HG03565 (cell line): ENCODE measurements around the gene TMEM151B.

Experiments used
- ATAC-seq: cut with Tn5 transposase; IDR thresholded peaks from one replicate; pipeline ENCODE4 v1.9.1; 2021; ENCODE audit warnings: mild to moderate bottlenecking, moderate library complexity; ENCODE audit not compliant: unreplicated experiment

The TMEM151B gene

GRCh38 chr6:44232676-44233566 lies 37.3 kb upstream of the TMEM151B start:
- ATAC-seq: no peak

DNA sequence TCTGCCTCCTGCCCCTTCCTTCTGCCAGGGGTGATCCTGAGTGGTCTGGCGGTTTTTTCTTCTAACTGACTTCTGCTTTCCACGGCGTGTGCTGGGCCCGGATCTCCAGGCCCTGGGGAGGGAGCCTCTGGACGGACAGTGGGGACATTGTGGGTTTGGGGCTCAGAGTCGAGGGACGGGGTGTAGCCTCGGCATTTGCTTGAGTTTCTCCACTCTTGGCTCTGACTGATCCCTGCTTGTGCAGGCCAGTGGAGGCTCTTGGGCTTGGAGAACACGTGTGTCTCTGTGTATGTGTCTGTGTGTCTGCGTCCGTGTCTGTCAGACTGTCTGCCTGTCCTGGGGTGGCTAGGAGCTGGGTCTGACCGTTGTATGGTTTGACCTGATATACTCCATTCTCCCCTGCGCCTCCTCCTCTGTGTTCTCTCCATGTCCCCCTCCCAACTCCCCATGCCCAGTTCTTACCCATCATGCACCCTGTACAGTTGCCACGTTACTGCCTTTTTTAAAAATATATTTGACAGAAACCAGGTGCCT lies 36.6 kb upstream of the TMEM151B start:
- no peak for ATAC-seq

DNA sequence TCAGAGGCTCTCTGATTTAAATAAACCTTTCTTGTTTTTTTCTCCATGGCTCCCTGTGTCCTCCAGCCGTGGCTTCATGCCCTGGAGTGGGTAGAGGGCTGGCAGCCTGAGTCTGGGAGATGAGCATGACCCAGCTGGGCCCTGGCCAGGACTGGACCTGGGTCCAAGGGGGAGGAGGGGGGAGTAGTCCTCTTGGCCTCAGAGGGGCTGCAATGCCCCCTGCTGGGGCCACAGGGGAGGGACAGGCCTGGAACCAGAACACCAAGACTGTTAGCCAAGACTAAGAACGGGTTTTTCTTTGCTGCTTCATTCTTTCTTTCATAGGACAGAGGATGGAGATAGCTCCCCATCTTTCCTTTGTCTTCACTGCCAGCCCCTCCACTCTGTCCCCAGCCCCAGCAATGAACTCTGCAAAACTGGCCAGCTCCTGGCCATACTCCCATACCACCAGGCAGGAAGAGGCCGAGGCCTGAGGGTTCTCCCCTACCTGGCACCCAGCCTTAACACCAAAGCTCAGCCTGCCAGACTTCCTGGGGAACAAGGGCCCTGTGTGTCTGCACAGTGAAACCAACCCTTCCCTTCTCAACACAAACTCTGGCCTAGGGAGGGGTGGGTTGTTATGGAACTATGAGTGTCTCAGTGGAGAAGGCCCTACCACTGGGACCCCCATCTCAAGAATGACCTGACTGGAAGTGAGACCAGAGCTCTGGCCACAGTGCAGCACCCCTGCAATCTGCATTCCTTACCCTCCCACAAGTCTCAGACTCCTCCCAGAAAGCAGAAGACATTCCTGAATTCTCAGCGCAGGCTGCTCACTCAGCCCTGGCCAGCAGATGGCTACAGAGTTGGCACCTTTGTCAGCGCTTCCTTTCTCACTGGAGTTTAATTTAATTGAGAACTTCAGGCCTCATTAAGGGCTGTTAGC lies 35.9 kb upstream of the TMEM151B start:
- ATAC-seq: no peak

DNA sequence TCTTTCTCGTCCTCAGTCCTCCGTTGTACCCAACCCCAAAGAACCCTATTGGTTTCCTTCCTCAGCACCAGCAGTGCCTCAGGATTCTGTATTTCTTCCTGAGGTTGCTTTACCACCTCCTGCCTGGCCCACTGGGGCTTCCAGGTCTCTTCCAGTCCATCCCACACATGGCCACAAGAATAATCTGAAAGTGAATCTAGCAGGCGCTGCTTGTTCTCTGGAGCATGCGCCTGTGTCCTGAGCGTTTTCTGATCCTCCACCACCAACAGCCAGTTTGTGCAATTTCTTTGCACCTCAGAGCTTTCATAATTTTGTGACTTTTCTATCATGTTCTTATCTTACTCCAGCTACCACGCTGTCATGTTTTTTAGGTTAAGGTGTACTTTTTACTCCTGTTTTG lies 35.0 kb upstream of the TMEM151B start:
- no peak for ATAC-seq

DNA sequence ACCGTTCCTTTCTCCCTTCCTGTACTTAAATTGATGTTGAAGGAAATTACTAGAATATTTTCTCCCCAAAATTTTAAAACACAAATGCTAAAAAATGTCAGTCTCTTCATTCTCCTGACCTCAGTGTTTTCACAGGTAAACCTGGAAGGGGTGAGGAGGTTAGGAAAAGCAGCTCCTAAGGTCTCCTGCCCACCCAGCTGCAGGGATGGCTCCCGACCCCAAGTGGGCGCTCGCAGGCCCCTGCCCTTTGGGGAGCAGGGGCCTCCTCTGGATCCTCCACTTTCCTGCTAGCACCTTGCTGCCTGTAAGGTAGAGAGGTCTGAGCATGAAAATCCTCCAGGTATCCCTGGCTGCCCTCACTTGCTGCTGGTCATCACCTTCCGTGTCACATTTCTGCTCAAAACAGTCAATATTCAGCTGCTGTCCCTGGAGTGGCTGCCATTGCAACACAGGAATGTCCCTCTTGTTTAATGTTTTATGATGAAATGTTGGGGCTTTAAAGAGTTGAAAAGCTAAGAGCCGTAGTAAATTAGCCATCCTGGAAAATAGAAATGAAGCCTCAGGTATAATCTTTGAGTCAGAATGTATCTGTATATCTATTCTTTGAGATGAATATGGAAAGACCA lies 34.2 kb upstream of the TMEM151B start:
- no peak for ATAC-seq

DNA sequence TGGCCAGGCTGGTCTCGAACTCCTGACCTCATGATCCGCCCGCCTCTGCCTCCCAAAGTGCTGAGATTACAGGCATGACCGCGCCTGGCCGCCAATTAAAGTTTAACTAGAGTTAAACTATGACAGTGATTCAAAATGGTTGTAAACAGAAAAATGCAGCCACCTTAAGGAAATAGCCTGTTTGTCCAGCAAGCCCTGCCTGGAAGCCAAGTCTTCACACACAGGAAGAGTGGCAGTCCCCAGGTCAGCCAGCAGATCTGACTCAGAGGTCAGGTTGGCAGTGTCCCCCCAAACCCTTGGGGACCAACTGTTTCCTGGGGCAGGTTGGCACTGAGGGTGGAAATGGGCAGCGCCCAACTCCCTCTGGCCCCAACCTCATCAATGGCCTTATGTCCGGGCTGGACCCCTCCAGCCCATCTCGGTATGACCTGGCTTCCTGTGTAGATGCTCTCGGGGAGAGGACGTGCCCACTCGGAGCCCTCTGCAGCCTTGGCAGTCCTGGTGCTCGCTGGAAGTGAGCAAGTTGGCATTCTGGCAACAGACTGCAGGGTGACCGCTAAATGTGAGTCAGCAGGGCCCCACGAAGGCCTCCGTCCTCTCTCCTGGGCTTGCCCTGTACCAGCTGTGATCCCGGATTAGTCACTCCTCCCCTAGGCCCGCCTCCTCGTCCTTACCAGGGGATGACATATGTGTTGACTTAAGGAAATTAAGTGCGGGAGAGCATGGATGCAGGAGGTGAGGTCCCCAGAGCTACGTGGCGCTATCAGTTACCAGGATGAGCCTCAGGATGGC lies 33.0 kb upstream of the TMEM151B start:
- ATAC-seq: no peak

DNA sequence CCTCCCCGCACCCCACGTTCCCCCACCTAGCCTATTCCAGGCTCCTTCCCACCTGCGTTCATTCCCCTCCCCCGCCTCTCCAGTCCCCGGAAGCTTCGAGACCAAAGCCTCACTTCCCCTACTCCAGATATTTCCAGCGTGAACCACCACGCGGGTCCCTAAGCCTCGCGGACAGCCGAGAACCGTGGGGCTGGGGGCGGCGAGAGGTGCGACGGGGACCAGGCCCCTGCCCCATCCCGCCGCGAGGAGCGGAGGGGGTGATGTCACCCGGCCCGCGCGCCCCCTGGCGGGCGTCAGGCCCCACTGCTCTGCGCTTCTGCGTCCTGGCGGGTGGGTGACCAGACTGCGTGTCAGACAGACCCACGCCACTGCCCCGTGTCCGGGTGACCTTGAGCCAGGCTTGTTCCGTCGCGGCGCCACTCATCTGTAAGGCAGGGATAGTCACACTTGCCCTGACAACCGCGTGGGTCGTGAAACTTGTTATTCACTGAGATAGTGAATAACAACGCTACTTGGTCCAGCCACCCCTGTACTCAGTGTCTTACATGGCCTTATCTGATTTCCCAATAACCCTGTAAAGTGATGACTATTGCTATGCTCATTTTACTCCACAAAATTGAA lies 32.3 kb upstream of the TMEM151B start:
- peak; percentile 71 for ATAC-seq

GRCh38 chr6:44238687-44239350 lies 31.4 kb upstream of the TMEM151B start:
- ATAC-seq: no peak

- ATAC-seq: no peak
Observed at GRCh38 chr6:44243345-44243744, 26.9 kb upstream of the TMEM151B start.

DNA sequence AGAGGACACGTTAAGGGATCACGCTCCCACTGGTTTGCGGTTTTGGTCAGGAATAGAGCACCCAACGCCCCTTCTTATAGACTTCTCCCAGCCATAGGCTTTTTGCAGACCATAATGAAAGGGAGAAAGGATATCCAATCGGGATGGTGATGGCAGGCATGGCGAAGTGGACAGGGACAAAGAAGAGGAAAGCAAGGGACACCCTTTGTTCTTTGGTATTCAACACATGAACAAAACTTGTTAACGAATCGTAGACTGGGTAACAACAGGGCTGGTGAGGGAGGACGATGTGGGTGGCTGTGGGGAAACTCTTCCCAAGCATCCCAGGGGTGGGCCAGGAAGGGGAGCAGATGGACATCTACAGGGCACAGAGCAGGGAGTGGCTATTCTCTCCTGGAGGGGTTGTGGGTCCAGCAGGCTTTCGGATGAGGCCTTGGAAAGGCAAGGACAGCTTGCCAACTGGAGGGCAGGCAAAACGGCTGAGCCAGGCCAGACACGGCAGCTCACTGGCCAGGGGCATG lies 24.8 kb upstream of the TMEM151B start:
- no peak for ATAC-seq

DNA sequence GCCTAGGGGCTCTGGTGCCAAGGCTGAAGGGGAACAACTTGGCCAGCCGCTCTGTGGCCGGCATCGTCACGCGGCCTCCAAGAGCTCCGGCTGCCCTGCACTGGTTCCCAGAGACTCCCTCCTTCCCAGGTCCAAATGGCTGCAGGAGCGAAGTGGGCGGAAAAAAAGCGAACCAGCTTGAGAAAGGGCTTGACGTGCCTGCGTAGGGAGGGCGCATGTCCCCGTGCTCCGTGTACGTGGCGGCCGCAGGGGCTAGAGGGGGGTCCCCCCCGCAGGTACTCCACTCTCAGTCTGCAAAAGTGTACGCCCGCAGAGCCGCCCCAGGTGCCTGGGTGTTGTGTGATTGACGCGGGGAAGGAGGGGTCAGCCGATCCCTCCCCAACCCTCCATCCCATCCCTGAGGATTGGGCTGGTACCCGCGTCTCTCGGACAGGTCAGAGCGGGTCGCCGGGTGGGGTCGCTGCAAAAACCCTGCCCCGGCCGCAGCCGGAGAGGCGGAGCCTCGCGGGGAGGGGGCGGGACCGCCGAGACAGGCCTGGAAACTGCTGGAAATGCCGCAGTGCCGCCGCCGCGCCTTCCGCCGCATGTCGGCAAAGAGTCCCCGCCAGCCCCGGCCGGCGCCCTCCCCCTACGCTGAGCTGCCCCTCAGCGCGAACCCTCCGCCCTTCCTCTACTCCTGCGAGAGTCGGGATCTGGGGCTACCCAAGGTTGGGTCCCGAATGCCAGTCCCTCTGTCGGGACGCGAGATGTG lies 24.2 kb upstream of the TMEM151B start:
- ATAC-seq: peak; percentile 41

GRCh38 chr6:44246663-44247337 lies 23.4 kb upstream of the TMEM151B start, which contains the start of gene HSP90AB1:
HSP90AB1 (plus strand) TSS chr6:44247101; CDS start chr6:44248630, 1,529 bp downstream.
- peak; percentile 46 for ATAC-seq

DNA sequence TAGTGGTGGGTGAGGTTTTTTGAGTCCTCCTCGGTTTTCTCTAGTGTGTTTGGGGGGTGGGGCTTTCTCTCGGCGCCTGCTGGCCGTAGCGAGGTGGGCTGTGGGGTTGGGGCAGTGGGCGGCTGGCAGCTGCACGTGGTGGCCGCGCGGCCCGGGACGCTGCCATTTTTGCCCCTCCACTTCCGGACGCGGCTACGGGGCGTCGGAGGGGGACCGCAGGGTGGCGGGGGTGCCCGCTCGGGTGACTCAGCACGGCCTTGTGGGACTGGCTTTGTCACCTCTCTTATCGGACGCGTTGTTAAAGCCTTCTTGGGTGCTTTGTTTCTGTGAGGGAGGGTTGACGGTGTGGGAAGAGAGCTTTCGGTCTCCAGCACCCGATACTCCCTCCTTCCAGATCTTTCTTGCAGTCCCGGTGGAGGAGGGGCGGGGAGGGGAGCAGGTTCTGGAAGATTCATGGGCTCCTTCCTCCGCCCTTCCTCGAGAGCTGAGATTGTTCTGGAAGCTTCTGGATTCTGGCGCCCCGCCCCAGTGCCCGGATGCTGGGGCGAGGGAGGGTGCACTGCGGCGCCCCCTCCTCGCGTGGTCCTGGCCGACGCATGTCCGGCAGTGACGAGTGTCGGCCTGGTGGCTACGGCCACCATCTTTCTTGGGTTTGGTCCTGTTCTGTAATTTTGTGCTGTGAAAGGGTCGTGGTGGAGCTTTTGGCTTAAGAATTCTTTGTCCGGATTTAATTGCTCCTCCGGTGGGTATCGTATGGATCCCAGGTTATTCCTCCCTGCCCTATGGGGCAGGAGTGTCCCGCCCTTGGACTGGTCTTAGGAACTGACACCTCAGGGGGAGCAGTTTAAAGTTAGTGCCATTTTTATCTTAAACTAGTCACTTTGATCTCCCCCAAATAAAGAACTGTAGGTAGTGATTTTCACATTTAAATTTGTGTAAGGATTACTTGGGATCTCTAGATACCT lies 22.6 kb upstream of the TMEM151B start:
- ATAC-seq: peak; percentile 7

DNA sequence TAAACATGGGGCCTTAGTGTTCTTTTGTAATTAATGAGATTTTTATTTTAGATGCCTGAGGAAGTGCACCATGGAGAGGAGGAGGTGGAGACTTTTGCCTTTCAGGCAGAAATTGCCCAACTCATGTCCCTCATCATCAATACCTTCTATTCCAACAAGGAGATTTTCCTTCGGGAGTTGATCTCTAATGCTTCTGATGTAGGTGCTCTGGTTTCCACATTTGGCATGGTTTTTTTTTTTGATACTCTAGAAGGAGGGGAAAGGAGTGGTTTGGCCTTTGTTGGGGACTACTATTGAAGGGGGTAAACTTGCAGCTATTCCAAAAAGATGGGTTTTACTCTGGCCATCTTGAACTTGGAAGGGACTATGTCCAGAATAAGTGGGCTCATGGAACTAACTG lies 21.7 kb upstream of the TMEM151B start:
- no peak for ATAC-seq

DNA sequence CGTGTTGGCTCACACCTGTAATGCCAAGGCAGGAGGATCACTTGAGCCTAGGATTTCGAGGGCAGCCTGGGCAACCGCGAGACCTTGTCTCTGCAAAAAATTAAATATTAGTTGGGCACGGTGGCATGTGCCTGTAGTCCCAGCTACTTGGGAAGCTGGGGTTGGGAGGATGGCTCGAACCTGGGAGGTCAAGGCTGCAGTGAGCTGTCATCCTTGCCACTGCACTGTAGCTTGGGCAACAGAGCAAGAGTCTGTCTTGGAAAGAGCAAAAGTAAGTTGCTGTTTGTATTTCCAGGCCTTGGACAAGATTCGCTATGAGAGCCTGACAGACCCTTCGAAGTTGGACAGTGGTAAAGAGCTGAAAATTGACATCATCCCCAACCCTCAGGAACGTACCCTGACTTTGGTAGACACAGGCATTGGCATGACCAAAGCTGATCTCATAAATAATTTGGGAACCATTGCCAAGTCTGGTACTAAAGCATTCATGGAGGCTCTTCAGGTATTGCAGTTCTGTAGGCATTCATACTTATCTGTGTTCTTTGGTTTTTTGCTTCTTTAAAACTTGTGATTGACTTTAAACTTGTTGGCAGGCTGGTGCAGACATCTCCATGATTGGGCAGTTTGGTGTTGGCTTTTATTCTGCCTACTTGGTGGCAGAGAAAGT lies 21.0 kb upstream of the TMEM151B start:
- no peak for ATAC-seq
